Left ventricle myocardium inferior (tissue), 1 donor: ENCODE measurements around the gene MFRP. TPM values are rescaled to one million over a fixed set of nuclear protein-coding genes. Genes with fewer than 3 reads are reported as not detected.

Experiments used
- DNase-seq: peaks from one replicate; pipeline ENCODE4 v3.0.0-alpha.2; 2020
- H3K27ac ChIP-seq: fragments of 200-600 bp; replicated peaks from 2 replicates; pipeline ENCODE4 v1.8.0; 2021
- H3K27me3 ChIP-seq: fragments of 200-600 bp; 2 replicates; pipeline ENCODE4 v1.8.0; 2021; ENCODE audit warnings: low read depth
- H3K36me3 ChIP-seq: fragments of 200-600 bp; 2 replicates; pipeline ENCODE4 v1.8.0; 2021
- H3K4me1 ChIP-seq: fragments of 200-600 bp; 2 replicates; pipeline ENCODE4 v1.8.0; 2021
- H3K4me3 ChIP-seq: fragments of 200-600 bp; 2 replicates; pipeline ENCODE4 v1.8.0; 2021; ENCODE audit warnings: mild to moderate bottlenecking, moderate library complexity
- H3K9me3 ChIP-seq: fragments of 200-600 bp; replicated peaks from 2 replicates; pipeline ENCODE4 v1.8.0; 2021
- intact Hi-C: fragments of 100-400 bp; cut with micrococcal nuclease; formaldehyde crosslinking; loops from one replicate; pipeline ENCODE4 v1.11.0; 2022
- total RNA-seq: library from RNA; stranded (reverse); fragmentation: NEBNext Ultra II Directional; extraction: Animal tissue kit (Norgen Biotek cat#: 25700); gene quantifications from one replicate; pipeline ENCODE4 v1.2.1, GENCODE V29; 2021
- TF ChIP-seq, protein P1 (sequence below): fragments of 200-600 bp; IDR thresholded peaks from 2 replicates; pipeline ENCODE4 v1.8.0; 2021; ENCODE audit warnings: antibody characterized with exemption, mild to moderate bottlenecking, borderline replicate concordance
- donor health status: DM: no; HTN: yes; CAD: no; lungs with severe emphysema.

The MFRP gene
- total RNA-seq, 1 donor from 2014 or later, result not detected

- TF ChIP-seq, protein P1, sequence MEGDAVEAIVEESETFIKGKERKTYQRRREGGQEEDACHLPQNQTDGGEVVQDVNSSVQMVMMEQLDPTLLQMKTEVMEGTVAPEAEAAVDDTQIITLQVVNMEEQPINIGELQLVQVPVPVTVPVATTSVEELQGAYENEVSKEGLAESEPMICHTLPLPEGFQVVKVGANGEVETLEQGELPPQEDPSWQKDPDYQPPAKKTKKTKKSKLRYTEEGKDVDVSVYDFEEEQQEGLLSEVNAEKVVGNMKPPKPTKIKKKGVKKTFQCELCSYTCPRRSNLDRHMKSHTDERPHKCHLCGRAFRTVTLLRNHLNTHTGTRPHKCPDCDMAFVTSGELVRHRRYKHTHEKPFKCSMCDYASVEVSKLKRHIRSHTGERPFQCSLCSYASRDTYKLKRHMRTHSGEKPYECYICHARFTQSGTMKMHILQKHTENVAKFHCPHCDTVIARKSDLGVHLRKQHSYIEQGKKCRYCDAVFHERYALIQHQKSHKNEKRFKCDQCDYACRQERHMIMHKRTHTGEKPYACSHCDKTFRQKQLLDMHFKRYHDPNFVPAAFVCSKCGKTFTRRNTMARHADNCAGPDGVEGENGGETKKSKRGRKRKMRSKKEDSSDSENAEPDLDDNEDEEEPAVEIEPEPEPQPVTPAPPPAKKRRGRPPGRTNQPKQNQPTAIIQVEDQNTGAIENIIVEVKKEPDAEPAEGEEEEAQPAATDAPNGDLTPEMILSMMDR, result no peak
- peaks cover 71% of the 10 kb centered on the region for H3K36me3 ChIP-seq
- no peaks in the 10 kb centered on the region for H3K27me3 ChIP-seq
- no peak overlapping the region for H3K4me3 ChIP-seq
- peak overlapping the region; percentile 81 for H3K27ac ChIP-seq
- peaks cover 41% of the 10 kb centered on the region for H3K4me1 ChIP-seq
- DNase-seq, result no peak
- intact Hi-C loops, result no loop called here
- no peaks in the 10 kb centered on the region for H3K9me3 ChIP-seq
Observed at GRCh38 chr11:119300198-119300964, 46.1 kb downstream of the MFRP start.

GRCh38 chr11:119299416-119299815 is 47.1 kb downstream of the MFRP start:
- peaks cover 41% of the 10 kb centered on the region for H3K4me1 ChIP-seq
- peak overlapping the region; percentile 81 for H3K27ac ChIP-seq
- no peaks in the 10 kb centered on the region for H3K9me3 ChIP-seq
- intact Hi-C loops, result no loop called here
- no peaks in the 10 kb centered on the region for H3K27me3 ChIP-seq
- no peak for DNase-seq
- peaks cover 71% of the 10 kb centered on the region for H3K36me3 ChIP-seq
- H3K4me3 ChIP-seq, result no peak overlapping the region
- TF ChIP-seq, protein P1, result no peak

GRCh38 chr11:119298726-119299125 is 47.8 kb downstream of the MFRP start:
- peak; percentile 65 for DNase-seq
- intact Hi-C loops, result no loop called here

GRCh38 chr11:119297938-119298337 is 48.6 kb downstream of the MFRP start:
- Histone ChIP-seq H3K4me1 (peaks cover 41% of the 10 kb centered on the region), H3K4me3 (no peak overlapping the region), H3K9me3 (no peaks in the 10 kb centered on the region), H3K27me3 (no peaks in the 10 kb centered on the region), H3K27ac (peak overlapping the region; percentile 81), H3K36me3 (peaks cover 57% of the 10 kb centered on the region)
- DNase-seq, result no peak
- TF ChIP-seq, protein P1, result no peak
- intact Hi-C loops, result no loop called here

More at GRCh38 chr11:119298726-119299125, 47.8 kb downstream of the MFRP start:
- H3K9me3 ChIP-seq, result no peaks in the 10 kb centered on the region
- H3K4me3 ChIP-seq, result no peak overlapping the region
- H3K27me3 ChIP-seq, result no peaks in the 10 kb centered on the region
- H3K4me1 ChIP-seq, result peaks cover 41% of the 10 kb centered on the region
- TF ChIP-seq, protein P1, result no peak
- H3K27ac ChIP-seq, result peak overlapping the region; percentile 81
- peaks cover 64% of the 10 kb centered on the region for H3K36me3 ChIP-seq

DNA sequence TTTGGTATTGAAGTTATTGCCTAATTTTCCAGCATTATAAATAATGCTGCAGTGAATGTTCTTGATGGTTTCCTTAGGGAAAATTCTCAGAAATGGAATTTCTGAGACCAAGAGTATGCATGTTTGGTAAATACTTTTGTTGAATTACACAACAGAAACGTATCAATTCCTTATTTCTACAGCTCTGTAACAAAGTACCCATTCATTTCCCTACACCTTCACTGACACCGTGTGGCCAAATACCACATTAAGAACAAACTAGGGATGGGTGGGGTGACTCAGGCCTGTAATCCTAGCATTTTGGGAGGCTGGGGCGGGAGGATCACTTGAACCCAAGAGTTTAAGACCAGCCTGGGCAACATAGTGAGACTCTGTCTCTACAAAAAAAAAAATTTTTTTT is 51.3 kb downstream of the MFRP start:
- intact Hi-C loops, result no loop called here
- Histone ChIP-seq H3K27ac (no peak overlapping the region), H3K36me3 (peaks cover 51% of the 10 kb centered on the region)

More for the DNA sequence above, 51.3 kb downstream of the MFRP start:
- TF ChIP-seq, protein P1, result no peak
- no peaks in the 10 kb centered on the region for H3K27me3 ChIP-seq
- no peak for DNase-seq
- H3K9me3 ChIP-seq, result peaks cover 8% of the 10 kb centered on the region
- H3K4me3 ChIP-seq, result no peak overlapping the region
- peaks cover 33% of the 10 kb centered on the region for H3K4me1 ChIP-seq
